GM18867 (cell line): Measurements from ENCODE around the gene RGL2.
A peak's percentile ranks its signal among the peaks of the same experiment; 100 is the strongest.
"Not testable (repeated sequence)": the region's sequence is repeated elsewhere in the genome, so short reads cannot be mapped to it uniquely, and the experiment has no call there.

Experiments used
- ATAC-seq: cut with Tn5 transposase; IDR thresholded peaks from one replicate; pipeline ENCODE4 v1.9.1; 2021; ENCODE audit warnings: mild to moderate bottlenecking, moderate library complexity; ENCODE audit not compliant: unreplicated experiment

Gene RGL2

GRCh38 chr6:33273924-33274902 is 24.5 kb downstream of the RGL2 start:
- no peak for ATAC-seq

GRCh38 chr6:33273129-33273923 is 25.4 kb downstream of the RGL2 start:
- ATAC-seq: no peak

GRCh38 chr6:33272275-33273128 is 26.2 kb downstream of the RGL2 start:
- ATAC-seq: no peak

GRCh38 chr6:33271468-33272274 is 27.1 kb downstream of the RGL2 start, which contains the start of the genes RPS18 and VPS52:
Gene RPS18 (plus strand): TSS chr6:33272075. CDS start chr6:33272120, 45 bp downstream.
Gene VPS52 (minus strand): TSS chr6:33271876. CDS start chr6:33271675, 201 bp downstream.
- peak; percentile 81 for ATAC-seq

GRCh38 chr6:33271117-33271467 is 27.6 kb downstream of the RGL2 start:
- no peak for ATAC-seq

- ATAC-seq: no peak
Observed at GRCh38 chr6:33264015-33264414, 34.7 kb downstream of the RGL2 start.

GRCh38 chr6:33262490-33262889 is 36.3 kb downstream of the RGL2 start:
- ATAC-seq: not testable (repeated sequence)

- ATAC-seq: no peak
Observed at GRCh38 chr6:33259032-33259431, 39.7 kb downstream of the RGL2 start.

- no peak for ATAC-seq
Observed at GRCh38 chr6:33254591-33254990, 44.2 kb downstream of the RGL2 start.

- ATAC-seq: no peak
Observed at GRCh38 chr6:33252759-33253158, 46.0 kb downstream of the RGL2 start.

- ATAC-seq: no peak
Observed at GRCh38 chr6:33251395-33252012, 47.2 kb downstream of the RGL2 start.

- ATAC-seq: no peak
Observed at GRCh38 chr6:33250731-33251130, 48.0 kb downstream of the RGL2 start.

- ATAC-seq: no peak
Observed at GRCh38 chr6:33249732-33250630, 48.8 kb downstream of the RGL2 start.

GRCh38 chr6:33248932-33249731 is 49.6 kb downstream of the RGL2 start:
- ATAC-seq: peak; percentile 86

- peak; percentile 6 for ATAC-seq
Observed at GRCh38 chr6:33248643-33248931, 50.2 kb downstream of the RGL2 start.

- peak; percentile 26 for ATAC-seq
Observed at GRCh38 chr6:33247977-33248642, 50.6 kb downstream of the RGL2 start.

- no peak for ATAC-seq
Observed at GRCh38 chr6:33243476-33243875, 55.3 kb downstream of the RGL2 start.
